ENCODE data around the gene PRUNE2. TPM values are rescaled to one million over a fixed set of nuclear protein-coding genes. Genes with fewer than 3 reads are reported as not detected.

The PRUNE2 gene
- polyA plus RNA-seq, 1 donor (not counting 4 experiments of a cell fraction or from before 2014, with no cell fraction given) = 0.41 TPM

DNA sequence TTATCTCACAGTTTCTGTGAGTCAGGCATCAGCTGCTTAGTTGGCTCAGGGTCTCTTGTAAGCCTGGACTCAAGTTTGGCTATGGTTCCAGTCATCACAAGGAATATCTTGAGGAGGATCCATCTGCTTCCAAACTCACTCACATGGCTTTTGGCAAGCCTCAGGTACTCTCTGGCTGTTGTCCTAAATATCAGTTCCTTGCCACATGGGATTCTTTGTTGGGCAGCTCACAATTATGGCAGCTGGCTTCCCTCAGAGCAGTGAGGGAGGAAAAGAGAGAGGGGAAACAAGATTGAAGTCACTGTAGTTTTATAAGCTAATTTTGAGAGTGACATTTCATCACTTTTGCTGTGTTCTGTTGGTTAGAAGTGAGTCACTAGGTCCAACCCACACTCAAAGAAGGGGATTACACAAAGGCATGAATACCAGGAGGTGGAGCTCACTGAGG is 302.4 kb downstream of the PRUNE2 start:
- Histone ChIP-seq H2AFZ (ENCODE audit: control insufficient read depth, low read length) (no peak overlapping the region), H3K9me1 (ENCODE audit: control insufficient read depth, extremely low read depth, insufficient read depth, low read length) (no peaks in the 10 kb centered on the region), H3K9me3 (ENCODE audit: control insufficient read depth, low read depth, low read length) (no peaks in the 10 kb centered on the region), H3K36me3 (ENCODE audit: control insufficient read depth in 2 of 2, extremely low read depth in 1 of 2, insufficient read depth in 2 of 2, low read length in 2 of 2) (no peaks in the 10 kb centered on the region), H3K27me3 (ENCODE audit: control insufficient read depth, extremely low read depth, insufficient read depth, low read length) (no peaks in the 10 kb centered on the region), H4K20me1 (ENCODE audit: control insufficient read depth, extremely low read depth, insufficient read depth, low read length) (no peaks in the 10 kb centered on the region), H3K9ac (ENCODE audit: control insufficient read depth, extremely low read depth, insufficient read depth, low read length) (no peak overlapping the region), H3K4me3 (ENCODE audit: control insufficient read depth in 2 of 3, extremely low read depth in 1 of 3, insufficient read depth in 2 of 3, low read depth in 1 of 3, low read length in 3 of 3) (no peak overlapping the region), H3K4me2 (ENCODE audit: control insufficient read depth, extremely low read depth, insufficient read depth, low read depth, low read length) (no peak overlapping the region), H3K79me2 (ENCODE audit: control insufficient read depth, insufficient read depth, low read length) (no peaks in the 10 kb centered on the region), H3K27ac (ENCODE audit: control insufficient read depth, insufficient read depth, low read length) (no peak overlapping the region), H3K4me1 (ENCODE audit: control insufficient read depth, extremely low read depth, insufficient read depth, low read length) (no peaks in the 10 kb centered on the region)
- FAIRE-seq = no peak
- no peak for DNase-seq (ENCODE audit: low read depth, low spot score)
- TF ChIP-seq, protein P1, sequence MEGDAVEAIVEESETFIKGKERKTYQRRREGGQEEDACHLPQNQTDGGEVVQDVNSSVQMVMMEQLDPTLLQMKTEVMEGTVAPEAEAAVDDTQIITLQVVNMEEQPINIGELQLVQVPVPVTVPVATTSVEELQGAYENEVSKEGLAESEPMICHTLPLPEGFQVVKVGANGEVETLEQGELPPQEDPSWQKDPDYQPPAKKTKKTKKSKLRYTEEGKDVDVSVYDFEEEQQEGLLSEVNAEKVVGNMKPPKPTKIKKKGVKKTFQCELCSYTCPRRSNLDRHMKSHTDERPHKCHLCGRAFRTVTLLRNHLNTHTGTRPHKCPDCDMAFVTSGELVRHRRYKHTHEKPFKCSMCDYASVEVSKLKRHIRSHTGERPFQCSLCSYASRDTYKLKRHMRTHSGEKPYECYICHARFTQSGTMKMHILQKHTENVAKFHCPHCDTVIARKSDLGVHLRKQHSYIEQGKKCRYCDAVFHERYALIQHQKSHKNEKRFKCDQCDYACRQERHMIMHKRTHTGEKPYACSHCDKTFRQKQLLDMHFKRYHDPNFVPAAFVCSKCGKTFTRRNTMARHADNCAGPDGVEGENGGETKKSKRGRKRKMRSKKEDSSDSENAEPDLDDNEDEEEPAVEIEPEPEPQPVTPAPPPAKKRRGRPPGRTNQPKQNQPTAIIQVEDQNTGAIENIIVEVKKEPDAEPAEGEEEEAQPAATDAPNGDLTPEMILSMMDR (optimal IDR thresholded peaks at IDR 0.05 in 1 of 3, IDR thresholded peaks at IDR 0.05 in 1 of 3, conservative IDR thresholded peaks at IDR 0.05 in 1 of 3; ENCODE audit: extremely low read depth in 1 of 3, insufficient read depth in 2 of 3, low read length in 3 of 3) = no peak
- TF ChIP-seq EZH2 (IDR thresholded peaks at IDR 0.05; ENCODE audit: low read length) = no peak
- dilution Hi-C loops (cut with MboI; ENCODE audit: extremely low pct_ligation_motif_present, low sequenced_read_pairs) = no loop called here

DNA sequence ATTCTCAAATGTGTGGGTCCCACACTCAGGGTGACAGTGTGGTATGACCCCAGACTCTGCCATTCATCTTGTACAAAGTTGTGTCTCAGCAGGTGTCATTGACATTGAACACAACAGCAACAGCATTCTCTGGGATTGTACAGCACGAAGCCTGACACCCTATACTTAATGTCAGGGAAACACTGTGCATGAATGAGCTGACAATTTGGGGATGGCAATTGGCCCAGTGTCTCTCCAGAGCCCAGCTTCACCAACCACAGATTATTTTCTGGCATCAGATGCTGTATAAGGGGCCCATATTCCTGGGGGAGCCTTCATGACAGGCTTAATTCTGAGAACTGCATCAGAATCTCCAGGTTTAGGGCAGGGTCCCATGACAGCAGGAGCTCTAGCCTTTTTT is 303.7 kb downstream of the PRUNE2 start:
- TF ChIP-seq, protein P1 (optimal IDR thresholded peaks at IDR 0.05 in 1 of 3, IDR thresholded peaks at IDR 0.05 in 1 of 3, conservative IDR thresholded peaks at IDR 0.05 in 1 of 3; ENCODE audit: extremely low read depth in 1 of 3, insufficient read depth in 2 of 3, low read length in 3 of 3) = no peak
- TF ChIP-seq EZH2 (IDR thresholded peaks at IDR 0.05; ENCODE audit: low read length) = no peak
- Histone ChIP-seq H3K9me1 (ENCODE audit: control insufficient read depth, extremely low read depth, insufficient read depth, low read length) (no peaks in the 10 kb centered on the region), H3K36me3 (ENCODE audit: control insufficient read depth in 2 of 2, extremely low read depth in 1 of 2, insufficient read depth in 2 of 2, low read length in 2 of 2) (no peaks in the 10 kb centered on the region), H3K27ac (ENCODE audit: control insufficient read depth, insufficient read depth, low read length) (no peak overlapping the region), H3K27me3 (ENCODE audit: control insufficient read depth, extremely low read depth, insufficient read depth, low read length) (no peaks in the 10 kb centered on the region), H3K9ac (ENCODE audit: control insufficient read depth, extremely low read depth, insufficient read depth, low read length) (no peak overlapping the region), H3K4me1 (ENCODE audit: control insufficient read depth, extremely low read depth, insufficient read depth, low read length) (no peaks in the 10 kb centered on the region), H2AFZ (ENCODE audit: control insufficient read depth, low read length) (no peak overlapping the region), H3K9me3 (ENCODE audit: control insufficient read depth, low read depth, low read length) (no peaks in the 10 kb centered on the region), H3K4me2 (ENCODE audit: control insufficient read depth, extremely low read depth, insufficient read depth, low read depth, low read length) (no peak overlapping the region), H3K79me2 (ENCODE audit: control insufficient read depth, insufficient read depth, low read length) (no peaks in the 10 kb centered on the region), H3K4me3 (ENCODE audit: control insufficient read depth in 2 of 3, extremely low read depth in 1 of 3, insufficient read depth in 2 of 3, low read depth in 1 of 3, low read length in 3 of 3) (no peak overlapping the region), H4K20me1 (ENCODE audit: control insufficient read depth, extremely low read depth, insufficient read depth, low read length) (no peaks in the 10 kb centered on the region)
- no peak for DNase-seq (ENCODE audit: low read depth, low spot score)
- FAIRE-seq = no peak
- dilution Hi-C loops (cut with MboI; ENCODE audit: extremely low pct_ligation_motif_present, low sequenced_read_pairs) = no loop called here

All from keratinocyte (primary cell).